Measurements from ENCODE around the gene EIF4B. TPM values are rescaled to one million over a fixed set of nuclear protein-coding genes. Genes with fewer than 3 reads are reported as not detected.
A peak's percentile ranks its signal among the peaks of the same experiment; 100 is the strongest.

The EIF4B gene
- total RNA-seq, 4 donors from 2014 or later, result 297 to 484 (median 401) TPM

- no peaks in the 10 kb centered on the region for H3K9me3 ChIP-seq
- 34% methylated on average over 24 of the region's 24 CpGs for WGBS, 2 donors
- H3K4me1 ChIP-seq, result peaks cover 0 to 100% (median 76%) of the 10 kb centered on the region in 4 donors
- peak overlapping the region in 2 of 4 donors; percentile 8 to 42 for H3K4me3 ChIP-seq
- H3K27me3 ChIP-seq, result no peaks in the 10 kb centered on the region
- peaks cover 0 to 70% (median 10%) of the 10 kb centered on the region in 3 donors for H3K36me3 ChIP-seq
- peak overlapping the region; percentile 78 to 100 (median 89) for H3K27ac ChIP-seq
- DNase-seq (ENCODE audit: low spot score in 2 of 2), result peak in 1 of 2 donors; percentile 90
- TF ChIP-seq CTCF (IDR thresholded peaks at IDR 0.05) (peak; percentile 83 to 99 (median 88)), POLR2A (IDR thresholded peaks at IDR 0.05) (no peak), EP300 (IDR thresholded peaks at IDR 0.05) (peak in 1 of 2 donors; percentile 69)
These were observed 60.0 kb downstream of the EIF4B start for GRCh38 chr12:53065975-53066931.

GRCh38 chr12:53067074-53067992, 61.1 kb downstream of the EIF4B start:
- TF ChIP-seq EP300 (IDR thresholded peaks at IDR 0.05) (no peak), POLR2A (IDR thresholded peaks at IDR 0.05) (no peak), CTCF (IDR thresholded peaks at IDR 0.05) (no peak)
- Histone ChIP-seq H3K9me3 (no peaks in the 10 kb centered on the region), H3K27me3 (no peaks in the 10 kb centered on the region), H3K4me3 (no peak overlapping the region), H3K4me1 (peaks cover 0 to 100% (median 77%) of the 10 kb centered on the region in 4 donors), H3K36me3 (peaks cover 0 to 59% (median 10%) of the 10 kb centered on the region in 3 donors), H3K27ac (peak overlapping the region in 3 of 4 donors; percentile 66 to 100 (median 99))
- DNase-seq (ENCODE audit: low spot score in 2 of 2), result no peak
- 64 to 66% methylated on average over 7 of the region's 7 CpGs for WGBS, 2 donors

GRCh38 chr12:53067993-53068770, 61.9 kb downstream of the EIF4B start:
- no peak for DNase-seq (ENCODE audit: low spot score in 2 of 2)
- Histone ChIP-seq H3K4me1 (peaks cover 0 to 100% (median 80%) of the 10 kb centered on the region in 4 donors), H3K36me3 (peaks cover 0 to 51% (median 7%) of the 10 kb centered on the region in 3 donors), H3K27me3 (no peaks in the 10 kb centered on the region), H3K4me3 (peak overlapping the region in 1 of 4 donors; percentile 37), H3K27ac (peak overlapping the region; percentile 66 to 100 (median 87)), H3K9me3 (no peaks in the 10 kb centered on the region)
- WGBS, 2 donors, result 58 to 68% methylated on average over 13 of the region's 13 CpGs
- TF ChIP-seq CTCF (IDR thresholded peaks at IDR 0.05) (no peak), POLR2A (IDR thresholded peaks at IDR 0.05) (no peak), EP300 (IDR thresholded peaks at IDR 0.05) (no peak)

GRCh38 chr12:53068811-53069585, 62.7 kb downstream of the EIF4B start:
- DNase-seq (ENCODE audit: low spot score in 2 of 2), result peak in 1 of 2 donors; percentile 19
- TF ChIP-seq EP300 (IDR thresholded peaks at IDR 0.05), result peak in 1 of 2 donors; percentile 45
- TF ChIP-seq CTCF (IDR thresholded peaks at IDR 0.05), result no peak
- Histone ChIP-seq H3K4me1 (peaks cover 0 to 100% (median 79%) of the 10 kb centered on the region in 4 donors), H3K36me3 (peaks cover 0 to 45% (median 0%) of the 10 kb centered on the region in 3 donors), H3K27me3 (no peaks in the 10 kb centered on the region), H3K9me3 (no peaks in the 10 kb centered on the region), H3K27ac (peak overlapping the region; percentile 75 to 100 (median 91)), H3K4me3 (peak overlapping the region in 1 of 4 donors; percentile 37)
- WGBS, 2 donors, result 59 to 63% methylated on average over 15 of the region's 15 CpGs

Measured in tibial nerve (tissue), 4 donors.